ENCODE data around the gene HGS.

HGS gene

GRCh38 chr17:81683584-81684441 lies at the start of gene HGS, which contains the start of gene ARL16:
Gene HGS (plus strand): TSS chr17:81684011. CDS start chr17:81684067, 56 bp downstream.
Gene ARL16 (minus strand): TSS chr17:81683797. CDS start chr17:81683753, 44 bp downstream.
- DNase-seq (ENCODE audit: low read depth), result peak; percentile 96

DNA sequence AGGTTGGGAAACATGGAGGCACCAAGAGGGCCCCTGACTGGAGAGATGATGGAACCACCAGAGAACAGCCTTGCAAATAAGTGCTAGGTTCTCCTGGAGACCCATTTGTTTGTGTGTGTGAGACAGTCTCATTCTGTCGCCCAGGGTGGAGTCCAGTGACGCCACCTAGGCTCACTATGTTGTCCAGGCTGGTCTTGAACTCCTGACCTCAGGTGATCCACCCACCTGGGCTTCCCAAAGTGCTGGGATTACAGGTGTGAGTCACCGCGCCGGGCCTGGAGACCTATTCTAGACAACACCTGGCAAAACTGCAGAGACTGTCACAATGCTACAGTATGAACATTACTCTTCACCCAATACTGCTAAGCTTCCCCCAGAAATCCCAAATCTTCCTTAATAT lies 48.4 kb upstream of the HGS start:
- no peak for DNase-seq (ENCODE audit: low read depth)

- no peak for DNase-seq (ENCODE audit: low read depth)
Measured at GRCh38 chr17:81635973-81636504, 47.8 kb upstream of the HGS start.

DNA sequence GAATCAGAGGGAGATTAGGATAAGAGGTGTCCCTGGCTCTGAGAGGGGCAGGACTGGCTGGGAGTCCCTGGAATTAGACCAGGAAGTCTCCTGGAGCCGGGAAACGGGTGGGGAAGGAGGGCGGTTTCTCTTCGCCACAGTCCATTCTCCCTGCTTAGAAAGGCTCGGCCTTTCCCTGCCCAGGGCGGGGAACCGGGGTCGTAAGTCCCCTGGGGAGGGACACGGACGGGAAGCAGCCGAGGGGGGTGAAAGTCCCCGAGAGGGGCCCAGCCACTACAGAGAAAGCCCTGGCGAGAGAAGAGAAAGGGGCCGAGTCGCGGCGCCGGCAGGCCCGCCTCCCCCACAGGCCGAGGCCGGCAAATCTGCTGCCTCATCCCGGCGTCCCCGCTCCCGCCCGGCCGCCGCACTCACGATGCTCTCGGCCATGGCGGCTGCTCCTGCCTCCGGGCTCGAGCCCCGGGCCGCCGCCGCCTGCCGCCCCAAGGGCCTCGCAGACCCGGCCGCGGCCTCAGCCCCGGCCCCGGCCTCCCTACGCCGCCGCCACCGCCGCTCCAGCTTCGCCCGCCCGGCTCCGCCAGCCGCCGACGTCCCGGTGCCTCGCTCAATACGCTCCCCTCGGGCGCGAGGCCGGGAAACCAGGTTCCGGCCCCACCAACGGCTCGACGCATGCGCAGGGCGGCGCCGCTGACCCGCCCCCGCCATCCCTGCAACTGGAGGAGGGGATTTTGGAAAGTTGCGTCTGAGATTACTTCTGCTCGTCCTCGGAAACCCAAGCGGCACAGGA lies 47.1 kb upstream of the HGS start, which contains the start of the genes NPLOC4 and TSPAN10:
Gene NPLOC4 (minus strand): TSS at position 608 of the 784 bp plus-strand sequence. CDS start 182 bp downstream, at position 426.
Gene TSPAN10 (plus strand): TSS at position 692 of the 784 bp plus-strand sequence. CDS start 5,217 bp downstream, outside the sequence.
- DNase-seq (ENCODE audit: low read depth), result peak; percentile 76

DNA sequence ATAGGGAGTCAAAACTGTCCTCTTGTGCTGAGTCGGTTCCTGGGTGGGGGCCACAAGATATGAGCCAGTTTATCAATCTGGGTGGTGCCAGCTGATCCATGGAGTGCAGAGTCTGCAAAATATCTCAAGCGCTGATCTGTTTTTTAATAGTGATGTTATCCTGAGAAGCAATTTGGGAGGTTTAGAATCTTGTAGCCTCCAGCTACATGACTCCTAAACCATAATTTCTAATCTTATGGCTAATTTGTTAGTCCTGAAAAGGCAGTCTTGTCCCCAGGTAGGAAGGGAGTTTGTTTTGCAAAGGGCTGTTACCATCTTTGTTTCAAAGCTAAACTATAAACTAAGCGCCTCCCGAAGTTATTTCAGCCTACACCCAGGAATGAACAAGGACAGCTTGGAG lies 45.1 kb upstream of the HGS start:
- no peak for DNase-seq (ENCODE audit: low read depth)

GRCh38 chr17:81640011-81640410 lies 43.8 kb upstream of the HGS start:
- no peak for DNase-seq (ENCODE audit: low read depth)

- no peak for DNase-seq (ENCODE audit: low read depth)
Measured at GRCh38 chr17:81641825-81642489, 41.9 kb upstream of the HGS start.

DNA sequence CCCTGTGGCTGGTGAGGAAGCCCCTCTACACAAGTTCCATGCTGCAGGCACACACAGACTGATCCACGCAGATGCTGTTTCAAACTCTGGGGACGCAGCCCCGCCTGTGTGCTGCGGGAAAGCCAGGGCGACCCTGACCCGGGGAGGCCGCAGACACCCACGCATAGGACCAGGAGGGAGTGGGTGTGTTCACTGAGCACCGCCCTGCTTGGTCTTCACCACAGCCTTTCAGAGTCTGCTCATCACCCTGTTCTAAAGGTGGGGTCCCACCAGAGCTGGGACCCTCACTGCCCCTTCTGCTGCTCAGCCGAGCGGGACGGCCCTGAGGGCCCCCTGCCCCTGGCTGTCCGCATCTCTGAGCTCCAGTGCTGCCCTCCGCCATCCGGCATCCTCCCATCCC lies 39.3 kb upstream of the HGS start:
- DNase-seq (ENCODE audit: low read depth), result no peak

- no peak for DNase-seq (ENCODE audit: low read depth)
Measured at GRCh38 chr17:81644976-81645952, 38.5 kb upstream of the HGS start.

DNA sequence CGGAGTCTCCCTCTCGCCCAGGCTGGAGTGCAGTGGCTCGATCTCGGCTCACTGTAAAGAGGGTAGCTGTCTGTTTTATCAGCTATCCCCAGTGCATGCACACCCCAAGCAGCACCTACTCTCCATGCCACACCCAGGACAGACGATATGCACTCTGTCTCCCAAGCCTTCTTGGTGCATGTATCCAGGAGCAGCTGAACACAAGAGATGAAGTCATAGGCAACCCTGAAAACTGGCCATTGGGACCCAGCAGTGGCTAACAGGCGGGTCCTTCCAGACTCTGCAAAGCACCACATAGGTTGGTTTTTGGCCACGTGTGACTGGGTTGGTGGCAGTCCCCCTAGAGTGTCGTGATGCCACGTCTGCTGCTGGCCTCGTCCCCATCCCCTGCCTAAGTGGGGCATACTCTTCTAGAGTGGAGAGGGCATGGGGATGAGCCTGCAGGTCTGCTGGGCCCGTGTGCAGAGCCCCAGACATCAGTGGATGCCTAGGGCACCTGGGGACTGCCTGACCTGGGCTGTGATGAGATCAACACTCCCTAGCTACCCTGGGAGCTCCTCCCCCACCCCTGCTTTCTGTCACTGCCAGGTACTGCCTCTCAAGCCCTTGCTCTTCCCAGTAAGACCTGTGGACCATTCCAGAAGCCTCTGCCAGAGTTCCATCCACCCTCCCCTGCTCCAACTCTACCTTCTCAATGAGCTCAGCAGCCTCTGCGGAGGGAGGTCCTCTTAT lies 36.8 kb upstream of the HGS start:
- DNase-seq (ENCODE audit: low read depth), result no peak

DNA sequence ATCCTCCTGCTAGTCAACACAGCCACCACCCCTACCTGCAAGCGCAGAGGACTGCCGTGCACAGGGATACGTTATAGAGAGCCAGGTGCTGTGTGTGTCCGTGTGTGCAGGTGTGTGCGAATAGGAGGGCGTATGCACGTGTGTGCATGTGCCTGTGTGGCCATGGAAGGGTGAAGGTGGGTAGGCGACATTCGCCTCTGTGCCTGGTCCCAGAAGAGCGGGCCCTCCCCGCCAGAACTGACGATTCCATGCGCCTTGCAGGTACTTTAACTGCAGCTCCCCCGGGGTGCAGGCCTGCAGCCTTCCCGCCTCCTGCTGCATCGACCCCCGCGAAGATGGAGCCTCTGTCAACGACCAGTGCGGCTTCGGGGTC lies 36.2 kb upstream of the HGS start:
- no peak for DNase-seq (ENCODE audit: low read depth)

DNA sequence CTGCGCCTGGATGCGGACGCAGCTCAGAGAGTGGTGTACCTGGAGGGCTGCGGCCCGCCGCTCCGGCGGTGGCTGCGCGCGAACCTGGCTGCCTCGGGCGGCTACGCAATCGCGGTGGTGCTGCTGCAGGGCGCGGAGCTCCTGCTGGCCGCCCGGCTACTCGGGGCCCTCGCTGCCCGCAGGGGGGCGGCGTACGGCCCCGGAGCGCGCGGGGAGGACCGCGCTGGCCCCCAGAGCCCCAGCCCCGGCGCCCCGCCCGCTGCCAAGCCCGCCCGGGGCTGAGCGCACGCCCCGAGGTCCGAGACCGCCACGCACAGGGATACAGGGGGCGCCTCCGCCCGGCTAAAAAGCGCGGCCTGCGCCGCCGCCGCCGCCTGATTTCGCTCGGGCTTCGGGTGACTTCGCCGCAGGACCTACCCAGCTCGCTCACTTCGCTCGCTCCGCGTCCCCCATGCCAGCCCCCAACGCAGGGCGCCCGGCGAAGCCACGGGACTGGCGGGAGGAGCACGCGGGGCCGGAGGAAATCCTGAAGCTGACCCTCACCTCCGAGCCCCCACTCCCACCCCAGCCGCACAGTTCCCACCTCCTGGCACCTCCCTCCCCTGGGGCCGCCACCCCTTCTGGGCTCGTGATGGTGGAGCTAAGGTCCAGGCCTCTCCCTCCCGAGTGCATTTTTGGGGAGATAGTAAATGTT lies 35.7 kb upstream of the HGS start:
- DNase-seq (ENCODE audit: low read depth), result no peak

GRCh38 chr17:81648707-81649085 lies 35.1 kb upstream of the HGS start:
- no peak for DNase-seq (ENCODE audit: low read depth)

DNA sequence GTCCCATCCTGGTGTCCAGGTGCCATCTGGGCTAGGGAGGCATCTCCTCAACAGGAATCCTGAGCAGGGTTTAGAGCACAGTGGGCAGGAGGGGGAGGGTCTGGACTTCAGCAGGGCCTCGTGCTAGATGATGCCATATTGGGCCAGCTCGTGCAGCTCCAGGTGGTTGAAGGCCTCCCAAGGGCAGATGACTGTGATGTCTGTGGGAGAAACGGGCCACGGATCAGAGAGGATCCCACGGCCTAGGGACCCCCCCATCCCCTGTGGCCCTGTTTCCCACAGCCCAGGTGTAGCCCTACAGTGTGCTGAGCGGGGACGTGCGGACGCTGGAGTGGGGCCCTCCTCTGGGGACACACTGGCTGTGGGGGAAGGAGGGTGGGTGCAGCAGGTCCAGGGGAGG lies 32.9 kb upstream of the HGS start:
- DNase-seq (ENCODE audit: low read depth), result no peak

DNA sequence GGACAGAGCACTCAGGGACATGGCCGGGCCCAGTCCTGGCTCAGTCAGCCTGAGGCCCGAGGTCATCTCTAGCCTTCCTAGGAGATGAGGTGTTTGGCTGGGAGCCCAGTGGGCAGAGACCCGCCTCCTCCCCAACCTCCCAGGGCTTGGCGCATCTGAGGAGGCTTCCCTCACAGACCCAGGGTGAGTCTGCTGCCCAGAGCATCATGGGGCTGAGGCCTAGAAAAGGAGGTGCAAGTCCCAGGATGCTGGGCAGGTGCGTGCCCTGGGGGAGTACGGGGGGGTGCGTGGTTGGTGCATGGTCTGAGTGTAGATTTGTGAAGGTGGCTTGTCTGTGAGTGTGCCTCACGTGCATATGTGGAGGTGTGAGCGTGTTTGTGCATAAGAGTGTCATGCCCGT lies 32.1 kb upstream of the HGS start:
- DNase-seq (ENCODE audit: low read depth), result no peak

DNA sequence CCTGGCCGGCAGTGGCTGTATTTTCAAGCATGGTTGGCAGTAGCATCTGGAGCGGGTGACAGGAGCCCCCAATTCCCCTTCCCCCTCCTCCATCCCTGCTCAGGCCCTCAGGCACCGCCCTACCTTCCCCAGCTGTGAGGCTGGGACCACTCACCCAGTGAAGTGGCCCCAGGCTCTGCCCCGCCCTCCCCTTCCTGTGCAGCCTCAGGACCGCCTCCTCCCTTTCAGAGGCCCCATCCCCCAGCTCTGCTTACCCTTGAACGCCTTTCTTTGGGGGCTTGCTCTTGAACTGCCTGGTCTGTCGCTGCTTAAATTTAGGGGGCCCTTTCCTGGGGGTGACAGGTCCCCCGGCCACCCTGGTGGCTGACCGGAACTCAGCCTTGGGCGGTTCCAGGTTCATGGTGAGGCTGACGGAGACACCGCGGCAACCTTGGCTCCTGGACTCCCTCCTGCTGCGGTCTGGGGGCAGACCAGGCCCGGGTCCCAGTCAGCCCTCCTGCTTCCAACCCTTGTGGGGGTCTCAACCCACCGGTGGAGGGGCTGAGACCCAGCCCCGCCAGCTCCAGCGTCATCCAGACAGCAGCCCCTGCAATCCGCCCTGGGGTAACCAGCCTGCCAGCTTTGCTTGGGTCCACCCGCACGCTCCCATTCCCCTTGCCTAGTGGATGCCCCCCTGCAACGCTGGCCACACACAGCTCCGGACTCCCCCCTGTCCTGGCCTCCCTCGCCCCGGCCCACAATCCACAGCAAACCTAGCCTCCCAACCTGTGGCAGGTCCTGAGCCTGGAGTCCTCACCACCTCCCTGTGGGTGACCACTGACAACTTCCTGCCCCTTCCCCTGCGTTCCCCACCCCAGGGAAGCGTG lies 30.7 kb upstream of the HGS start:
- DNase-seq (ENCODE audit: low read depth), result no peak

- DNase-seq (ENCODE audit: low read depth), result no peak
Measured at GRCh38 chr17:81655378-81656117, 28.3 kb upstream of the HGS start.

All from stimulated activated CD8-positive, alpha-beta memory T cell treated with anti-CD3 and anti-CD28 coated beads, Interleukin-12 subunit alpha, Interleukin-12 subunit beta, amount 100 ng/mL, for 4 hours (primary cell).